Neural cell (in vitro differentiated cells): Measurements from ENCODE around the gene ATL2.

Experiments used
- EP300 ChIP-seq: fragments of 450-650 bp; conservative IDR thresholded peaks from 2 replicates; pipeline ENCODE4 v1.6.1; 2014; ENCODE audit warnings: antibody characterized with exemption, mild to moderate bottlenecking, moderate library complexity; ENCODE audit not compliant: poor library complexity, severe bottlenecking
- EZH2 ChIP-seq: fragments of 200-600, 300-800 bp; shearing (Covaris generic), sonication (generic); IDR thresholded peaks from 2 replicates; pipeline ENCODE4 v1.6.1; 2014; ENCODE audit warnings: antibody characterized with exemption, low read length, borderline replicate concordance, mild to moderate bottlenecking; ENCODE audit not compliant: insufficient read depth, poor library complexity, severe bottlenecking
- POLR2AphosphoS5 ChIP-seq: IDR thresholded peaks from 2 replicates; pipeline ENCODE4 v1.6.1; 2012
- RAD21 ChIP-seq: fragments of 450-650 bp; conservative IDR thresholded peaks from 2 replicates; pipeline ENCODE4 v1.6.1; 2014; ENCODE audit warnings: antibody characterized with exemption, mild to moderate bottlenecking, moderate library complexity
- SMC3 ChIP-seq: fragments of 450-650 bp; conservative IDR thresholded peaks from 2 replicates; pipeline ENCODE4 v1.6.1; 2014; ENCODE audit warnings: antibody characterized with exemption, mild to moderate bottlenecking, moderate library complexity; ENCODE audit not compliant: poor library complexity
- TAF1 ChIP-seq: IDR thresholded peaks from 2 replicates; pipeline ENCODE4 v1.6.1; 2012; ENCODE audit warnings: low read depth
- TF ChIP-seq, protein P1 (sequence below): fragments of 450-650 bp; IDR thresholded peaks from 2 replicates; pipeline ENCODE4 v1.5.1; 2014; ENCODE audit warnings: antibody characterized with exemption, mild to moderate bottlenecking, moderate library complexity; ENCODE audit not compliant: poor library complexity, severe bottlenecking
- TF ChIP-seq, protein P2 (sequence below): IDR thresholded peaks from 2 replicates; pipeline ENCODE4 v1.6.1; 2012; ENCODE audit warnings: borderline replicate concordance

DNA sequence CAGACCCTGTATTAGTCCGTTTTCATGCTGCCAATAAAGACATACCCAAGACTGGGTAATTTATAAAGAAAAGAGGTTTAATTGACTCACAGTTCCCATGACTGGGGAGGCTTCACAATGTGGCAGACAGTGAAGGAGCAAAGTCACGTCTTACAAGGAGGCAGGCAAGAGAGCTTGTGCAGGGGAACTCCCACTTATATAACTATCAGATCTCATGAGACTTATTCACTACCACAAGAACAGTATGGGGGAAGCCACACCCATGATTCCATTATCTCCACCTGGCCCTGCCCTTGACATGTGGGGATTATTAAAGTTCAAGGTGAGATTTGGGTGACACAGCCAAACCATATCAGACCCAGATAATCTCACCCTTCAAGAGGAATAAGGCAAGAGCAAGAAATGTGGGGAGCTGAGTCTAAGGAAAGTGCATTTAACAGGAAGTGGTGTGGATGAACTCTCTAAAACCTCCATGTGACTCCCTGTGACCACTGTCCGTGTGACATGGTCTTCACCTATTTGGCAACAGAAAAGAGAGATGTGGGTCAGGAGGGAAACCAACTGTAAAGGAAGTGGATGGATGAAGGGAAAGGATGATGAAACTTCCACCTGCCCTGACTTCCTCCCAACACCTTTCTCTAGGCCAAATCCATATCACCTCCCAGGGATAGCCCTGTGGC, 110.6 kb downstream of the ATL2 start:
- TF ChIP-seq, protein P1, sequence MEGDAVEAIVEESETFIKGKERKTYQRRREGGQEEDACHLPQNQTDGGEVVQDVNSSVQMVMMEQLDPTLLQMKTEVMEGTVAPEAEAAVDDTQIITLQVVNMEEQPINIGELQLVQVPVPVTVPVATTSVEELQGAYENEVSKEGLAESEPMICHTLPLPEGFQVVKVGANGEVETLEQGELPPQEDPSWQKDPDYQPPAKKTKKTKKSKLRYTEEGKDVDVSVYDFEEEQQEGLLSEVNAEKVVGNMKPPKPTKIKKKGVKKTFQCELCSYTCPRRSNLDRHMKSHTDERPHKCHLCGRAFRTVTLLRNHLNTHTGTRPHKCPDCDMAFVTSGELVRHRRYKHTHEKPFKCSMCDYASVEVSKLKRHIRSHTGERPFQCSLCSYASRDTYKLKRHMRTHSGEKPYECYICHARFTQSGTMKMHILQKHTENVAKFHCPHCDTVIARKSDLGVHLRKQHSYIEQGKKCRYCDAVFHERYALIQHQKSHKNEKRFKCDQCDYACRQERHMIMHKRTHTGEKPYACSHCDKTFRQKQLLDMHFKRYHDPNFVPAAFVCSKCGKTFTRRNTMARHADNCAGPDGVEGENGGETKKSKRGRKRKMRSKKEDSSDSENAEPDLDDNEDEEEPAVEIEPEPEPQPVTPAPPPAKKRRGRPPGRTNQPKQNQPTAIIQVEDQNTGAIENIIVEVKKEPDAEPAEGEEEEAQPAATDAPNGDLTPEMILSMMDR = no peak
- TF ChIP-seq POLR2AphosphoS5 = no peak
- TF ChIP-seq, protein P2, sequence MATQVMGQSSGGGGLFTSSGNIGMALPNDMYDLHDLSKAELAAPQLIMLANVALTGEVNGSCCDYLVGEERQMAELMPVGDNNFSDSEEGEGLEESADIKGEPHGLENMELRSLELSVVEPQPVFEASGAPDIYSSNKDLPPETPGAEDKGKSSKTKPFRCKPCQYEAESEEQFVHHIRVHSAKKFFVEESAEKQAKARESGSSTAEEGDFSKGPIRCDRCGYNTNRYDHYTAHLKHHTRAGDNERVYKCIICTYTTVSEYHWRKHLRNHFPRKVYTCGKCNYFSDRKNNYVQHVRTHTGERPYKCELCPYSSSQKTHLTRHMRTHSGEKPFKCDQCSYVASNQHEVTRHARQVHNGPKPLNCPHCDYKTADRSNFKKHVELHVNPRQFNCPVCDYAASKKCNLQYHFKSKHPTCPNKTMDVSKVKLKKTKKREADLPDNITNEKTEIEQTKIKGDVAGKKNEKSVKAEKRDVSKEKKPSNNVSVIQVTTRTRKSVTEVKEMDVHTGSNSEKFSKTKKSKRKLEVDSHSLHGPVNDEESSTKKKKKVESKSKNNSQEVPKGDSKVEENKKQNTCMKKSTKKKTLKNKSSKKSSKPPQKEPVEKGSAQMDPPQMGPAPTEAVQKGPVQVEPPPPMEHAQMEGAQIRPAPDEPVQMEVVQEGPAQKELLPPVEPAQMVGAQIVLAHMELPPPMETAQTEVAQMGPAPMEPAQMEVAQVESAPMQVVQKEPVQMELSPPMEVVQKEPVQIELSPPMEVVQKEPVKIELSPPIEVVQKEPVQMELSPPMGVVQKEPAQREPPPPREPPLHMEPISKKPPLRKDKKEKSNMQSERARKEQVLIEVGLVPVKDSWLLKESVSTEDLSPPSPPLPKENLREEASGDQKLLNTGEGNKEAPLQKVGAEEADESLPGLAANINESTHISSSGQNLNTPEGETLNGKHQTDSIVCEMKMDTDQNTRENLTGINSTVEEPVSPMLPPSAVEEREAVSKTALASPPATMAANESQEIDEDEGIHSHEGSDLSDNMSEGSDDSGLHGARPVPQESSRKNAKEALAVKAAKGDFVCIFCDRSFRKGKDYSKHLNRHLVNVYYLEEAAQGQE = no peak
- no peak for TF ChIP-seq SMC3
- no peak for TF ChIP-seq EP300
- TF ChIP-seq RAD21 = no peak
- no peak for TF ChIP-seq TAF1
- TF ChIP-seq EZH2 = no peak
